Measurements from ENCODE around the gene HSPA12B. TPM values are rescaled to one million over a fixed set of nuclear protein-coding genes. Genes with fewer than 3 reads are reported as not detected.

The HSPA12B gene
- polyA plus RNA-seq, 1 donor from 2014 or later: not detected

GRCh38 chr20:3714092-3714491 lies 18.4 kb upstream of the HSPA12B start:
- H3K36me3 ChIP-seq (ENCODE audit: insufficient read depth, low read length): no peaks in the 10 kb centered on the region
- no peaks in the 10 kb centered on the region for H3K79me2 ChIP-seq (replicated peaks; ENCODE audit: insufficient read depth, low read length)
- H3K4me3 ChIP-seq (ENCODE audit: low read length): no peak overlapping the region

GRCh38 chr20:3716195-3716834 lies 16.2 kb upstream of the HSPA12B start:
- H3K79me2 ChIP-seq (replicated peaks; ENCODE audit: insufficient read depth, low read length): no peaks in the 10 kb centered on the region
- H4K20me1 ChIP-seq (ENCODE audit: insufficient read depth): no peaks in the 10 kb centered on the region
- H3K9ac ChIP-seq (ENCODE audit: low read length): no peak overlapping the region
- no peaks in the 10 kb centered on the region for H3K9me2 ChIP-seq (ENCODE audit: insufficient read depth, low read length)
- H3K36me3 ChIP-seq (ENCODE audit: insufficient read depth, low read length): no peaks in the 10 kb centered on the region
- no peaks in the 10 kb centered on the region for H3K9me3 ChIP-seq (ENCODE audit: low read length)
- H2AFZ ChIP-seq (ENCODE audit: low read depth, low read length): no peak overlapping the region
- H3F3A ChIP-seq (ENCODE audit: insufficient read depth, low read length, poor library complexity, severe bottlenecking): no peaks in the 10 kb centered on the region
- H3K4me2 ChIP-seq (ENCODE audit: low read length): no peak overlapping the region
- no peaks in the 10 kb centered on the region for H3K27me3 ChIP-seq (ENCODE audit: insufficient read depth, low read depth, low read length)
- no peak overlapping the region for H3K27ac ChIP-seq (ENCODE audit: low read length)
- H3K4me3 ChIP-seq (ENCODE audit: low read length): no peak overlapping the region
- TF ChIP-seq SMC3 (conservative IDR thresholded peaks at IDR 0.05; ENCODE audit: poor library complexity) (peak; percentile 72), POLR2AphosphoS5 (IDR thresholded peaks at IDR 0.05) (no peak), RAD21 (conservative IDR thresholded peaks at IDR 0.05) (peak; percentile 72), TAF1 (IDR thresholded peaks at IDR 0.05; ENCODE audit: low read depth) (no peak), EP300 (conservative IDR thresholded peaks at IDR 0.05; ENCODE audit: poor library complexity, severe bottlenecking) (no peak), CTCF (IDR thresholded peaks at IDR 0.05; ENCODE audit: poor library complexity, severe bottlenecking) (peak; percentile 70), EZH2 (IDR thresholded peaks at IDR 0.05; ENCODE audit: borderline replicate concordance, insufficient read depth, low read length, poor library complexity, severe bottlenecking) (no peak)
- TF ChIP-seq, protein P1, sequence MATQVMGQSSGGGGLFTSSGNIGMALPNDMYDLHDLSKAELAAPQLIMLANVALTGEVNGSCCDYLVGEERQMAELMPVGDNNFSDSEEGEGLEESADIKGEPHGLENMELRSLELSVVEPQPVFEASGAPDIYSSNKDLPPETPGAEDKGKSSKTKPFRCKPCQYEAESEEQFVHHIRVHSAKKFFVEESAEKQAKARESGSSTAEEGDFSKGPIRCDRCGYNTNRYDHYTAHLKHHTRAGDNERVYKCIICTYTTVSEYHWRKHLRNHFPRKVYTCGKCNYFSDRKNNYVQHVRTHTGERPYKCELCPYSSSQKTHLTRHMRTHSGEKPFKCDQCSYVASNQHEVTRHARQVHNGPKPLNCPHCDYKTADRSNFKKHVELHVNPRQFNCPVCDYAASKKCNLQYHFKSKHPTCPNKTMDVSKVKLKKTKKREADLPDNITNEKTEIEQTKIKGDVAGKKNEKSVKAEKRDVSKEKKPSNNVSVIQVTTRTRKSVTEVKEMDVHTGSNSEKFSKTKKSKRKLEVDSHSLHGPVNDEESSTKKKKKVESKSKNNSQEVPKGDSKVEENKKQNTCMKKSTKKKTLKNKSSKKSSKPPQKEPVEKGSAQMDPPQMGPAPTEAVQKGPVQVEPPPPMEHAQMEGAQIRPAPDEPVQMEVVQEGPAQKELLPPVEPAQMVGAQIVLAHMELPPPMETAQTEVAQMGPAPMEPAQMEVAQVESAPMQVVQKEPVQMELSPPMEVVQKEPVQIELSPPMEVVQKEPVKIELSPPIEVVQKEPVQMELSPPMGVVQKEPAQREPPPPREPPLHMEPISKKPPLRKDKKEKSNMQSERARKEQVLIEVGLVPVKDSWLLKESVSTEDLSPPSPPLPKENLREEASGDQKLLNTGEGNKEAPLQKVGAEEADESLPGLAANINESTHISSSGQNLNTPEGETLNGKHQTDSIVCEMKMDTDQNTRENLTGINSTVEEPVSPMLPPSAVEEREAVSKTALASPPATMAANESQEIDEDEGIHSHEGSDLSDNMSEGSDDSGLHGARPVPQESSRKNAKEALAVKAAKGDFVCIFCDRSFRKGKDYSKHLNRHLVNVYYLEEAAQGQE (IDR thresholded peaks at IDR 0.05; ENCODE audit: borderline replicate concordance): no peak

More at GRCh38 chr20:3714092-3714491, 18.4 kb upstream of the HSPA12B start:
- H3K4me2 ChIP-seq (ENCODE audit: low read length): no peak overlapping the region
- H3K27me3 ChIP-seq (ENCODE audit: insufficient read depth, low read depth, low read length): no peaks in the 10 kb centered on the region
- H3K9ac ChIP-seq (ENCODE audit: low read length): no peak overlapping the region
- H3K9me3 ChIP-seq (ENCODE audit: low read length): no peaks in the 10 kb centered on the region
- TF ChIP-seq POLR2AphosphoS5 (IDR thresholded peaks at IDR 0.05) (no peak), RAD21 (conservative IDR thresholded peaks at IDR 0.05) (no peak), EZH2 (IDR thresholded peaks at IDR 0.05; ENCODE audit: borderline replicate concordance, insufficient read depth, low read length, poor library complexity, severe bottlenecking) (no peak), CTCF (IDR thresholded peaks at IDR 0.05; ENCODE audit: poor library complexity, severe bottlenecking) (no peak), SMC3 (conservative IDR thresholded peaks at IDR 0.05; ENCODE audit: poor library complexity) (no peak), TAF1 (IDR thresholded peaks at IDR 0.05; ENCODE audit: low read depth) (no peak), EP300 (conservative IDR thresholded peaks at IDR 0.05; ENCODE audit: poor library complexity, severe bottlenecking) (no peak), MXI1 (conservative IDR thresholded peaks at IDR 0.05; ENCODE audit: poor library complexity, severe bottlenecking) (no peak)
- TF ChIP-seq, protein P1 (IDR thresholded peaks at IDR 0.05; ENCODE audit: borderline replicate concordance): no peak
- no peaks in the 10 kb centered on the region for H3F3A ChIP-seq (ENCODE audit: insufficient read depth, low read length, poor library complexity, severe bottlenecking)
- H3K27ac ChIP-seq (ENCODE audit: low read length): no peak overlapping the region
- no peaks in the 10 kb centered on the region for H3K9me2 ChIP-seq (ENCODE audit: insufficient read depth, low read length)
- no peak overlapping the region for H2AFZ ChIP-seq (ENCODE audit: low read depth, low read length)
- no peaks in the 10 kb centered on the region for H4K20me1 ChIP-seq (ENCODE audit: insufficient read depth)
